Transverse colon (tissue), 4 donors: ENCODE results near the gene WNT4.

Experiments
- CTCF ChIP-seq, 5 experiments: fragments of 200-600 bp in 3 of 5; fragments of 450-650 bp in 2 of 5; sonication (generic) in 3 of 5; IDR thresholded peaks; 1 replicate in 2 of 5; 2 replicates in 3 of 5; pipeline ENCODE4 v1.5.1; 2016 to 2017; ENCODE audit warnings: antibody characterized with exemption in 5 of 5, inconsistent platforms in 3 of 5, mild to moderate bottlenecking in 2 of 5, moderate library complexity in 1 of 5
- POLR2AphosphoS5 ChIP-seq, 3 donors: sonication (generic); formaldehyde crosslinking; IDR thresholded peaks; one replicate each; pipeline ENCODE4 v1.6.1; 2016; ENCODE audit warnings: antibody characterized with exemption in 3 of 3

GRCh38 chr1:22177354-22178003 lies 34.6 kb upstream of the WNT4 start:
- TF ChIP-seq CTCF (IDR thresholded peaks at IDR 0.05): no peak
- no peak for TF ChIP-seq POLR2AphosphoS5 (IDR thresholded peaks at IDR 0.05)
